Measurements from ENCODE around the gene DUSP5. TPM values are rescaled to one million over a fixed set of nuclear protein-coding genes. Genes with fewer than 3 reads are reported as not detected.

The DUSP5 gene
- total RNA-seq, 5 donors from 2014 or later (not counting 1 experiment from before 2014, with no cell fraction given): 6.6 to 69.5 (median 9.6) TPM

GRCh38 chr10:110553905-110554304, 56.2 kb downstream of the DUSP5 start:
- Mint-ChIP-seq H3K36me3 (no peaks in the 10 kb centered on the region), H3K4me1 (peaks cover 3 to 7% (median 4%) of the 10 kb centered on the region in 3 donors), H3K4me3 (no peak overlapping the region), H3K27me3 (peaks cover 9 to 15% of the 10 kb centered on the region in 2 donors), H3K9me3 (no peaks in the 10 kb centered on the region), H3K27ac (no peak overlapping the region)
- DNase-seq (no peak), ATAC-seq (replicated peaks in 1 of 4) (no peak)
- H3K27ac ChIP-seq (ENCODE audit: low read length): no peak overlapping the region
- H3K4me1 ChIP-seq (ENCODE audit: control insufficient read depth in 1 of 2, extremely low read depth in 1 of 2, insufficient read depth in 2 of 2, low read length in 2 of 2): peaks cover 0 to 5% of the 10 kb centered on the region in 2 experiments
- H3K9me3 ChIP-seq: no peaks in the 10 kb centered on the region
- ChIA-PET POLR2A (interaction anchor here in 1 of 2 donors (0.5 kb wide), 1 partner anchor 11 kb away, joined by 3 read pairs; no protein-coding TSS in a partner anchor), CTCF (no interaction called here)
- H3K27me3 ChIP-seq (replicated peaks in 1 of 2; ENCODE audit: control insufficient read depth in 2 of 2, extremely low read depth in 1 of 2, insufficient read depth in 2 of 2, low read length in 1 of 2): no peaks in the 10 kb centered on the region
- H3K36me3 ChIP-seq (ENCODE audit: control insufficient read depth in 2 of 2, extremely low read depth in 1 of 2, insufficient read depth in 1 of 2, low read length in 1 of 2): no peaks in the 10 kb centered on the region
- no peak overlapping the region for H3K4me3 ChIP-seq (ENCODE audit: control insufficient read depth in 1 of 2, extremely low read depth in 1 of 2, low read length in 1 of 2)
- no CpG with 5 or more reads among the region's 2 CpGs for WGBS (ENCODE audit: insufficient coverage)

- DNase-seq (no peak), ATAC-seq (replicated peaks in 1 of 4) (no peak)
- H3K27me3 ChIP-seq (replicated peaks in 1 of 2; ENCODE audit: control insufficient read depth in 2 of 2, extremely low read depth in 1 of 2, insufficient read depth in 2 of 2, low read length in 1 of 2): no peaks in the 10 kb centered on the region
- CTCF ChIA-PET: no interaction called here
- H3K9me3 ChIP-seq: no peaks in the 10 kb centered on the region
- peaks cover 0 to 5% of the 10 kb centered on the region in 2 experiments for H3K4me1 ChIP-seq (ENCODE audit: control insufficient read depth in 1 of 2, extremely low read depth in 1 of 2, insufficient read depth in 2 of 2, low read length in 2 of 2)
- no peak overlapping the region for H3K4me3 ChIP-seq (ENCODE audit: control insufficient read depth in 1 of 2, extremely low read depth in 1 of 2, low read length in 1 of 2)
- Mint-ChIP-seq H3K4me1 (peaks cover 3 to 7% (median 4%) of the 10 kb centered on the region in 3 donors), H3K4me3 (no peak overlapping the region), H3K36me3 (no peaks in the 10 kb centered on the region), H3K27ac (no peak overlapping the region), H3K9me3 (no peaks in the 10 kb centered on the region), H3K27me3 (peaks cover 5 to 12% of the 10 kb centered on the region in 2 donors)
- POLR2A ChIA-PET: no interaction called here
- H3K27ac ChIP-seq (ENCODE audit: low read length): no peak overlapping the region
- WGBS (ENCODE audit: insufficient coverage): no CpG with 5 or more reads among the region's 1 CpG
- H3K36me3 ChIP-seq (ENCODE audit: control insufficient read depth in 2 of 2, extremely low read depth in 1 of 2, insufficient read depth in 1 of 2, low read length in 1 of 2): no peaks in the 10 kb centered on the region
Measured at GRCh38 chr10:110556296-110556695, 58.6 kb downstream of the DUSP5 start.

GRCh38 chr10:110556969-110557601, 59.4 kb downstream of the DUSP5 start:
- CTCF ChIA-PET: interaction anchor here in 1 of 2 donors (1.0 kb wide), 1 partner anchor 10 kb away, joined by 3 read pairs; no protein-coding TSS in a partner anchor
- no peak overlapping the region for H3K4me3 ChIP-seq (ENCODE audit: control insufficient read depth in 1 of 2, extremely low read depth in 1 of 2, low read length in 1 of 2)
- Mint-ChIP-seq H3K4me1 (peaks cover 3 to 7% (median 4%) of the 10 kb centered on the region in 3 donors), H3K4me3 (no peak overlapping the region), H3K9me3 (no peaks in the 10 kb centered on the region), H3K27me3 (peaks cover 6 to 7% of the 10 kb centered on the region in 2 donors), H3K27ac (peak overlapping the region in 1 of 2 donors; percentile 48), H3K36me3 (no peaks in the 10 kb centered on the region)
- no peaks in the 10 kb centered on the region for H3K36me3 ChIP-seq (ENCODE audit: control insufficient read depth in 2 of 2, extremely low read depth in 1 of 2, insufficient read depth in 1 of 2, low read length in 1 of 2)
- no peaks in the 10 kb centered on the region for H3K27me3 ChIP-seq (replicated peaks in 1 of 2; ENCODE audit: control insufficient read depth in 2 of 2, extremely low read depth in 1 of 2, insufficient read depth in 2 of 2, low read length in 1 of 2)
- H3K9me3 ChIP-seq: no peaks in the 10 kb centered on the region
- no peak overlapping the region for H3K27ac ChIP-seq (ENCODE audit: low read length)
- peaks cover 0 to 5% of the 10 kb centered on the region in 2 experiments for H3K4me1 ChIP-seq (ENCODE audit: control insufficient read depth in 1 of 2, extremely low read depth in 1 of 2, insufficient read depth in 2 of 2, low read length in 2 of 2)
- DNase-seq: peak in 34 of 35 experiments; percentile 20 to 85 (median 58)
- POLR2A ChIA-PET: interaction anchor here in 1 of 2 donors (0.7 kb wide), 1 partner anchor 9 kb away, joined by 4 read pairs; no protein-coding TSS in a partner anchor
- 41% methylated on average over 6 of the region's 9 CpGs for WGBS (ENCODE audit: insufficient coverage)
- peak; percentile 89 to 96 (median 94) for ATAC-seq (replicated peaks in 1 of 4)

GRCh38 chr10:110558041-110558440, 60.3 kb downstream of the DUSP5 start:
- Mint-ChIP-seq H3K9me3 (no peaks in the 10 kb centered on the region), H3K36me3 (no peaks in the 10 kb centered on the region), H3K27me3 (peaks cover 3 to 6% of the 10 kb centered on the region in 2 donors), H3K4me3 (no peak overlapping the region), H3K4me1 (peaks cover 3 to 7% (median 4%) of the 10 kb centered on the region in 3 donors), H3K27ac (no peak overlapping the region)
- Histone ChIP-seq H3K4me3 (ENCODE audit: control insufficient read depth in 1 of 2, extremely low read depth in 1 of 2, low read length in 1 of 2) (no peak overlapping the region), H3K36me3 (ENCODE audit: control insufficient read depth in 2 of 2, extremely low read depth in 1 of 2, insufficient read depth in 1 of 2, low read length in 1 of 2) (no peaks in the 10 kb centered on the region), H3K9me3 (no peaks in the 10 kb centered on the region), H3K27me3 (replicated peaks in 1 of 2; ENCODE audit: control insufficient read depth in 2 of 2, extremely low read depth in 1 of 2, insufficient read depth in 2 of 2, low read length in 1 of 2) (no peaks in the 10 kb centered on the region), H3K27ac (ENCODE audit: low read length) (no peak overlapping the region), H3K4me1 (ENCODE audit: control insufficient read depth in 1 of 2, extremely low read depth in 1 of 2, insufficient read depth in 2 of 2, low read length in 2 of 2) (peaks cover 0 to 5% of the 10 kb centered on the region in 2 experiments)
- ATAC-seq (replicated peaks in 1 of 4) (no peak), DNase-seq (no peak)
- ChIA-PET POLR2A (interaction anchor here in 1 of 2 donors (0.6 to 0.7 kb wide), 2 partner anchors 8 to 259 kb away, joined by 4 read pairs; no protein-coding TSS in a partner anchor), CTCF (interaction anchor here (0.6 to 1.0 kb wide), 6 partner anchors 9 to 1881 kb away, joined by 3 to 6 read pairs (median 4); no protein-coding TSS in a partner anchor)
- WGBS (ENCODE audit: insufficient coverage): 100% methylated on average over 1 of the region's 3 CpGs

- no peaks in the 10 kb centered on the region for H3K9me3 ChIP-seq
- peaks cover 3 to 7% (median 4%) of the 10 kb centered on the region in 3 donors for H3K4me1 Mint-ChIP-seq
- no peak for DNase-seq
- peaks cover 8 to 21% of the 10 kb centered on the region in 2 donors for H3K27me3 Mint-ChIP-seq
- ChIA-PET CTCF (interaction anchor here (0.5 to 1.4 kb wide), 7 partner anchors 12 to 1582 kb away, joined by 3 to 6 read pairs (median 4); no protein-coding TSS in a partner anchor), POLR2A (interaction anchor here (0.6 to 0.7 kb wide), 3 partner anchors 270 to 1897 kb away, joined by 3 to 7 read pairs (median 3); no protein-coding TSS in a partner anchor)
- no peak for ATAC-seq (replicated peaks in 1 of 4)
- no peak overlapping the region for H3K4me3 ChIP-seq (ENCODE audit: control insufficient read depth in 1 of 2, extremely low read depth in 1 of 2, low read length in 1 of 2)
- WGBS (ENCODE audit: insufficient coverage): no CpG with 5 or more reads among the region's 8 CpGs
- no peaks in the 10 kb centered on the region for H3K27me3 ChIP-seq (replicated peaks in 1 of 2; ENCODE audit: control insufficient read depth in 2 of 2, extremely low read depth in 1 of 2, insufficient read depth in 2 of 2, low read length in 1 of 2)
- no peaks in the 10 kb centered on the region for H3K36me3 ChIP-seq (ENCODE audit: control insufficient read depth in 2 of 2, extremely low read depth in 1 of 2, insufficient read depth in 1 of 2, low read length in 1 of 2)
- no peak overlapping the region for H3K27ac Mint-ChIP-seq
- H3K27ac ChIP-seq (ENCODE audit: low read length): no peak overlapping the region
- peaks cover 0 to 5% of the 10 kb centered on the region in 2 experiments for H3K4me1 ChIP-seq (ENCODE audit: control insufficient read depth in 1 of 2, extremely low read depth in 1 of 2, insufficient read depth in 2 of 2, low read length in 2 of 2)
- no peak overlapping the region for H3K4me3 Mint-ChIP-seq
- H3K36me3 Mint-ChIP-seq: no peaks in the 10 kb centered on the region
- H3K9me3 Mint-ChIP-seq: no peaks in the 10 kb centered on the region
Measured at GRCh38 chr10:110560012-110560411, 62.3 kb downstream of the DUSP5 start.
